Large intestine (tissue), 3 donors: ENCODE results near the gene ACADS. TPM values are rescaled to one million over a fixed set of nuclear protein-coding genes. Genes with fewer than 3 reads are reported as not detected.

Experiments
- DNase-seq, 2 donors: peaks; one replicate each; pipeline versions ENCODE4 v3.0.0 to v3.0.0-alpha.2; 2013
- H3K27ac ChIP-seq: one replicate; pipeline ENCODE4 v1.5.1; 2013; ENCODE audit warnings: low read length
- H3K27me3 ChIP-seq: 2 replicates; pipeline ENCODE4 v1.6.1; 2013; ENCODE audit warnings: low read length; ENCODE audit not compliant: control insufficient read depth, insufficient read depth
- H3K36me3 ChIP-seq: 2 replicates; pipeline ENCODE4 v1.6.1; 2013; ENCODE audit warnings: low read length; ENCODE audit not compliant: control insufficient read depth, insufficient read depth
- H3K4me1 ChIP-seq: one replicate; pipeline ENCODE4 v1.6.1; 2013; ENCODE audit warnings: low read length; ENCODE audit not compliant: control insufficient read depth, insufficient read depth
- H3K4me3 ChIP-seq: one replicate; pipeline ENCODE4 v1.5.1; 2013; ENCODE audit warnings: low read length
- H3K9me3 ChIP-seq: one replicate; pipeline ENCODE4 v1.6.1; 2013; ENCODE audit warnings: mild to moderate bottlenecking, low read depth, low read length, moderate library complexity; ENCODE audit not compliant: control insufficient read depth
- WGBS: methylation state at CpG from one replicate; pipeline ENCODE4 v1.1.5; 2013; ENCODE audit warnings: low lambda C conversion rate; ENCODE audit not compliant: insufficient coverage; 5-methylcytosine and 5-hydroxymethylcytosine counted together
- polyA plus RNA-seq: library from polyadenylated mRNA; unstranded; fragments of 120-200 nt; gene quantifications from one replicate; pipeline ENCODE4 v1.2.1, GENCODE V29; 2013

The ACADS gene
- polyA plus RNA-seq, 1 donor = 50.2 TPM

DNA sequence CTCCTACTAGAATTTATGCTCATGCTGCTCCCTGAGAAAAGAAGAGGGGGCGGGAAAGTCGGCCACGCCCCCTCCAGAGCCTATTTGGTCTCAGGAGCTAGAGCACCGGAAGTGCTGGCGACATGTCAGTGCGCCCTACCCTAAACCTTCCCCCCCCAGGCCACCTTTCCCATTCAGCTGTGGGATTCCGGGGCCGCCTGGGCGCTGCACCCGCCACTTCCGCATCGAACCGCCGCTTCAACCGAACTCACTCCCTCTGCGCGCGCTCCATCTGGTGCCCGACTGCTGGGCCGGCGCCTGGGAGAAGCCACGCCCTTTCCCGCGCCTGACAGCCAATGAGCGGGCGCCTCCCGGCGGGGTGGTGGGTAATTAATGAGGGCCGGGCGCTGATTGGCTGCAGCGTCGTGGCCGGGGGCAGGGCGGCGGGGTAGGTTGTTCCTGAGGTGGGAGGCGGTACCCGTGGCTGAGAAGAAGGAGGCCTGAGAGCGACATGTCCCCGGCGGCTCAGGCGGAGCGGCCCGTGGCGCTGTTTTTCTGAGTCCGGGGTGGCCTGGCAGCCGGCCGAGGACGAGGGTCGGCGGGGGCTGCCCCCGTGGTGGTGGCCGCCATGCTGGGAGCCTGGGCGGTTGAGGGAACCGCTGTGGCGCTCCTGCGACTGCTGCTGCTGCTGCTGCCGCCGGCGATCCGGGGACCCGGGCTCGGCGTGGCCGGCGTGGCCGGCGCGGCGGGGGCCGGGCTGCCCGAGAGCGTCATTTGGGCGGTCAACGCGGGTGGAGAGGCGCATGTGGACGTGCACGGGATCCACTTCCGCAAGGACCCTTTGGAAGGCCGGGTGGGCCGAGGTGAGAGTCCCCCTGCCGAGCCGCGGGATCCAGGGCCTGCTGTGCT is 38.7 kb upstream of the ACADS start, which contains the start of gene MLEC:
MLEC (plus strand) TSS at position 460 of the 888 bp plus-strand sequence; CDS start at position 608, 148 bp downstream.
- Histone ChIP-seq H3K27ac (peak within 1 kb of the TSS; percentile 82), H3K36me3 (no peaks in the 10 kb centered on the region), H3K4me1 (peaks cover 28% of the 10 kb centered on the region), H3K9me3 (no peaks in the 10 kb centered on the region), H3K4me3 (peak within 1 kb of the TSS; percentile 67), H3K27me3 (no peaks in the 10 kb centered on the region)
- WGBS = no CpG with 5 or more reads among the region's 84 CpGs
- peak; percentile 98 to 99 for DNase-seq

DNA sequence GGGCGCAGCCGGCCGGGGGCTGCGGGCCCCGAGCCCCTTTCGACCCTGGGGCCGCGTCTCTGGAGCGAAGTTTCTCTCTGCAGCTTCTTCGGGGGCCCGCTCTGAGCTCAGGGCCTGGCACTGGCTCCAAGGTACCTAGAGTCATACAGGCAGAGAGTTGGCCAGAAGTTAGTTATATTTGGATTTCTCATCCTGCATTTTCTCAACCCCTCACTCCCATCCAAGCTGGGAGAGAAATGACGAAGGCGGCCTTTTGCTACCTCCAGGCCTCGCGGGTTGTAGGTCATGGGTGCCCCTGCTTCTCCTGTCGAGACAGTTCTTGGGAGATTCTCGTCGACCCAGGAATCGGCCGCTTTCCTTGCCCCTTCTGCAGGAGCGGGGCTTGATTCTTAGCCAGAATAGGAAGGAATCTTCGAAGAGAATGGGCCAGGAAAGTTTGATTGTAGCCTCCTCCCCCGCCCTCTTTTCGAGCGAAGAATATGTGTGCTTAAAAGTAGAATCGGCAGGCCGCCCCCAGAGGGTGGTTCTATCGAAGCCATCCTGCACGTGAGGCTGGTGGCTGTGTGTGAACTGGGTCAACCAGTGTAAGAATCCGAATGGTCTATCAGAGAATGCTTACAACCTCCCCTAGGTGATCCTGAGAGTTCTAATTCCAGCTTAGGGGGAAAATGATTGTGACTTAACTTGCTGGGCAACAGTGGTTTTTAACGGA is 37.9 kb upstream of the ACADS start:
- H3K9me3 ChIP-seq = no peaks in the 10 kb centered on the region
- WGBS = 0% methylated on average over 1 of the region's 31 CpGs
- peaks cover 36% of the 10 kb centered on the region for H3K4me1 ChIP-seq
- H3K36me3 ChIP-seq = no peaks in the 10 kb centered on the region
- peak overlapping the region; percentile 67 for H3K4me3 ChIP-seq
- H3K27me3 ChIP-seq = no peaks in the 10 kb centered on the region
- peak in 1 of 2 donors; percentile 58 for DNase-seq
- peak overlapping the region; percentile 82 for H3K27ac ChIP-seq

DNA sequence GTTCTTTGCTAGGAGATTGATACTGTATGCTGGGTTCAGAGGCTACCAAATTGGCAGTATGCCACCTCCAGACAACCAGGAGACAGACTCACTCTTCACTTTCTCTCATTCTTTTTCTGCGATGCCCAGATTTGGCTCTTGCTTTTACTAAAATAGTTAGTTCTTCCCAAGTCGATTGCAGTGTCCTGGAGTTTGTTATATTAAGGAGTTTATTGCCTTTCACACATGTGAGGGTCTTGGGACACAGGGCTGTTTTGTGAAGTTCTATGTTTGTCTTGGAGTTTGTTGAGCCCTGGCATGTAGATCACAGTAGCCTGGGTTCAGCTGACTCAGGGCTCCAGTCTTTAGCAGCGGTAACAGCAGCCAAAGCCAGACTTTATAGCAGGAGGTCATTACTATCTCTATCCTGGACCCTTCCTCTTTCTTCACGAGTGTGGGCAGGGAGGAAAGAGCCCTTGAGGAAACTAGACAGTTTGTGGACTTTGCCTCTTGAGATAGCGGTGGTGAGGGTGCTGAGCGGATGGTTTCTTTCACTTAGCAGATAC is 37.0 kb upstream of the ACADS start:
- WGBS = no CpG with 5 or more reads among the region's 6 CpGs
- H3K4me1 ChIP-seq = peaks cover 42% of the 10 kb centered on the region
- DNase-seq = peak; percentile 84 to 94

DNA sequence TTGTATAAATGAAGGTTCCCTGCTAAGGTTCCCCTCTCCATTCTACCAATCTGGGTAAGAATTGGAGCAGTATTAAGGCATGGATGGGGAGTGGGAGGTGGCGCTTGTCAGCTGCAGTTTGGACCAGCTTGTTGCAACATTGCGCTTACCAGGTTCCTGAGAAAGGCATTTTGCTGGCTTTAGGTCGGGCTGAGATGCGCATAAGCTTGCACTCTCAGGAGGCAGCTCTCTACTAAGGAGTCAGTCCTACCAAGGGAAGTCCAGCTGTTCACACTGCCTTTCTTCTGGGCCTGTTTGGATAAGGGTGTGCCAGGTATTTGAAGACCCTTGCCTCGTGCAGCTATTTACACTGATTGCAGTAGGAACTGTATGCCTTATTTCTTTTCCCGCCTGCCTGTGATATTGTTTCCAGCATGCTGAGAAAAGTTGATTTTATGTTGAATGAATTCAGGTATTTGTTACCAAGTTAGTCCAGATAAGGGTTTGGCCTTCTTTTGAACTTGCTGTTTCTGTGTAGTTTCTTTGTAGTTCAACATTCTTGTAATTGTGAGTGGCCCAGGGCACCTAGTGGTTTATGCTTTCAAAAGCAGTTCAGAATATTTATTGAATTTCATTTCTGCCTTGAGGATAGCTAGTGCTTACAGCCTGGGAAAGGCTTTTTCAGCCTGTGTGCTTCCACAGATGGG is 36.1 kb upstream of the ACADS start:
- Histone ChIP-seq H3K27me3 (no peaks in the 10 kb centered on the region), H3K36me3 (peaks cover 16% of the 10 kb centered on the region), H3K27ac (peak overlapping the region; percentile 82), H3K4me1 (peaks cover 44% of the 10 kb centered on the region), H3K4me3 (peak overlapping the region; percentile 67), H3K9me3 (no peaks in the 10 kb centered on the region)
- no CpG with 5 or more reads among the region's 6 CpGs for WGBS
- peak in 1 of 2 donors; percentile 53 for DNase-seq

More for the DNA sequence above, 37.0 kb upstream of the ACADS start:
- H3K27ac ChIP-seq = peak overlapping the region; percentile 82
- H3K9me3 ChIP-seq = no peaks in the 10 kb centered on the region
- H3K4me3 ChIP-seq = peak overlapping the region; percentile 67
- no peaks in the 10 kb centered on the region for H3K27me3 ChIP-seq
- H3K36me3 ChIP-seq = peaks cover 6% of the 10 kb centered on the region

DNA sequence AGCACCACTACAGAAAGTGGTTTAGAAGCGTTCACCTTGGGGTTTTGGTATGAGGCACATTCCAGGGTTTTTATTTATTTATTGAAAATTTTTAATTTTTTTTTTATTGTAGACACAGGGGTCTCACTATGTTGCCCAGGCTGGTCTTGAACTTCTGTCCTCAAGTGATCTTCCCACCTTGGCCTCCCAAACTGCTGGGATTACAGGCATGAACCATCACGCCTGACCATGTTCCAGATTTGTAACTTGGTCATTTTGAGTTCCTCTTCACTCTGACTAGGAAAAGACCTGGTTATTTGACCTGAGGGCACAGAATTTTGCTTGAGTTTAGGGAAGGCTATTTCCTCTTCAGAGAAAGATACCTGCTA is 35.6 kb upstream of the ACADS start:
- H3K27ac ChIP-seq = peak overlapping the region; percentile 82
- H3K4me3 ChIP-seq = peak overlapping the region; percentile 67
- no peak for DNase-seq
- peaks cover 44% of the 10 kb centered on the region for H3K4me1 ChIP-seq
- H3K36me3 ChIP-seq = peaks cover 21% of the 10 kb centered on the region
- no peaks in the 10 kb centered on the region for H3K27me3 ChIP-seq
- H3K9me3 ChIP-seq = no peaks in the 10 kb centered on the region
- no CpG with 5 or more reads among the region's 2 CpGs for WGBS

DNA sequence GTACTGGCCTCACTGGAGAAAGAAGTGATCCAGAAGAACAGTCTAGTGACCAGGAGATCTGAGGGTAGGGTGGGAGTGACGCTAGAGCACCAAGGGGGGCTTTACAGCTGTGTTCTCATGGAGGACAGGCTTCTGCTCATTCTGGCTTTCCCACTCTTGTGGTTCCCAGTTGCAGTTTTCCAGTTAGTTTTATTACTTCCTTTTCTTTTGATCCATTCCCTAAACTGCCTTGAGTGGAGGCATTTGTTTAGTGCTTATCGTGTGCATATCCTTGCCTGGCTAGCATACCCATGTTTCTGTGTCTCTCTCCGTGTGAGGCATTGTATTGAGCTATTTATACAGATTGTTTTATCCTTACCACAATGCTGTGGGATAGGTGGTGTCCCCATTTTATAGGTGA is 34.6 kb upstream of the ACADS start:
- H3K4me3 ChIP-seq = no peak overlapping the region
- peaks cover 45% of the 10 kb centered on the region for H3K4me1 ChIP-seq
- no peak for DNase-seq
- peak overlapping the region; percentile 82 for H3K27ac ChIP-seq
- WGBS = 14% methylated on average over 1 of the region's 3 CpGs
- H3K36me3 ChIP-seq = peaks cover 29% of the 10 kb centered on the region
- H3K9me3 ChIP-seq = no peaks in the 10 kb centered on the region
- no peaks in the 10 kb centered on the region for H3K27me3 ChIP-seq

DNA sequence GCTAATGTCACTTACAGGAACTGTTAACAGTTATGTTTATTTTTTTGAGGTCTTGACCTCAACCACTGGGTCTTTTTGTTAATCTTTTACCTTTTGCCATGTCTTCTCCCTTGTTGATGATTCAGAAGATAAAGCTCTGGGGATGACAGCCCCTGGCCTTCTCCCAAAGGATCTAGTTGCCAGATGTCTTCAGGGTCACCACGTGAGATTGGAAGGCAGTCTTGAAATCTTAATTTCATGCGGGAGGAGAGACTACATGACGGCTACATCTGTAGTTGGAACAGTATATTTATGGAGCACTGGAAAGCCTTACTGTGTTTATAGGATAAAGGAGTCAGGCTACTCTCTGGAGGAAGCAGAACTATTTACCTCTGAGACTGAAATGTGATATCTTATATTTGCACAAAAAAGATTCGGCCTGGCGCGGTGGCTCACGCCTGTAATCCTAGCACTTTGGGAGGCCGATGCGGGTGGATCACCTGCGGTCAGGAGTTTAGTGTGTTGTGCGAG is 33.0 kb upstream of the ACADS start:
- H3K9me3 ChIP-seq = no peaks in the 10 kb centered on the region
- WGBS = no CpG with 5 or more reads among the region's 11 CpGs
- H3K4me3 ChIP-seq = no peak overlapping the region
- H3K27me3 ChIP-seq = no peaks in the 10 kb centered on the region
- no peak for DNase-seq
- peaks cover 60% of the 10 kb centered on the region for H3K4me1 ChIP-seq
- H3K27ac ChIP-seq = peak overlapping the region; percentile 20
- peaks cover 45% of the 10 kb centered on the region for H3K36me3 ChIP-seq

DNA sequence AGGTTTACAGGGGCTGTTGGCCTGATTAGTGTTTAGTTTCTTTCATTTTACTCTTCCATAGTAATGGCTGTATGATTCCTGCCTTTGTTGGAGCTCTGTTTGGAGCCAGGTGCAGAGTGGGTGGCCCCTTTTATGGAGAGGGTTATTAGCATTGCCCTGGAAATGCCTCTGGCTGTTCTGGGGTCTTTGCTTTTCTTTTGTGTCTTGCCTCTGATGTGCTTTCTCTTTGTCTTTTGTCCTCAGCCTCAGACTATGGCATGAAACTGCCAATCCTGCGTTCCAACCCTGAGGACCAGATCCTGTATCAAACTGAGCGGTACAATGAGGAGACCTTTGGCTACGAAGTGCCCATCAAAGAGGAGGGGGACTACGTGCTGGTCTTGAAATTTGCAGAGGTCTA is 31.8 kb upstream of the ACADS start:
- Histone ChIP-seq H3K4me3 (no peak overlapping the region), H3K27ac (no peak overlapping the region), H3K36me3 (peaks cover 57% of the 10 kb centered on the region), H3K9me3 (no peaks in the 10 kb centered on the region), H3K27me3 (no peaks in the 10 kb centered on the region), H3K4me1 (peaks cover 62% of the 10 kb centered on the region)
- no peak for DNase-seq
- no CpG with 5 or more reads among the region's 4 CpGs for WGBS

DNA sequence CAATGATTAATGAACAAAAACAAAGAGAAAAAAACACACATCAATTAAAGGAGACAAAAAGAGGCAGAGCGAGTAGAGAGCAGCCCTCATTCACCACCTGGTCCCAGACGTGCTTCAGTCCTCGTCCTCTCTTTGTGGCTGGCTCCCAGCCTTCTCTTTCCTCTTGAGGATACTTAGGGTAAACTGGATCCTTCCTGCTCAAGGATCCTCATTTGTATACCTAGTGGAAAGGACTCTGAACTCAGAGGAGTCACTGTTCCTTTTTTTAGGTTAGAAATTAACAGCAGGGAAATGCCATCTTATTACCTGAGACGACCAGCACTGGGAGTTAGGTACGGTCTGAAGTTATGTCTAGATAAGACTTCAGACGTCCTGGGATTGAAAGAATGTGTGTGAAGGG is 29.0 kb upstream of the ACADS start:
- Histone ChIP-seq H3K4me1 (peaks cover 40% of the 10 kb centered on the region), H3K4me3 (no peak overlapping the region), H3K27ac (peak overlapping the region; percentile 67), H3K36me3 (peaks cover 85% of the 10 kb centered on the region), H3K27me3 (no peaks in the 10 kb centered on the region), H3K9me3 (no peaks in the 10 kb centered on the region)
- no CpG with 5 or more reads among the region's 6 CpGs for WGBS
- peak in 1 of 2 donors; percentile 77 for DNase-seq

DNA sequence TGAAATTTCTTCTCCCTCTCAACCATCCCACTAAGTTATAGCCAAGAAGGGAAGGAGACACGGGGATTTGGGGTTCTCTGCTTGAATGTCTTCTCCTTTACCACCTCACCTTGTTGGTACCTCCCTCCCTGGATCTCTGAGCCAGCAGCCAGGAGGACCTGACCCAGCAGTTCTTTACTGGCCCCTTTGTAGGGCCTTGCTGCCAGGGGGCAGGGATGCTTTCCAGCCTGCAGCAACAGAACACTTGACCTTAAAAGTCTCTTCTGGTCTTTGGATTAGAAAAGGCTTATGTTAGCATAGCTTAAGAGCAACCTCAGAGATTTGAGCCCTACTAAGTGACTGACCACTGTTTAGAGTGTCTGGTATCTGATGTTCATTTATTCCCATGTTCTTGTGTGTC is 28.3 kb upstream of the ACADS start:
- Histone ChIP-seq H3K4me1 (peaks cover 33% of the 10 kb centered on the region), H3K9me3 (no peaks in the 10 kb centered on the region), H3K4me3 (no peak overlapping the region), H3K27me3 (no peaks in the 10 kb centered on the region), H3K36me3 (peaks cover 92% of the 10 kb centered on the region), H3K27ac (no peak overlapping the region)
- no CpG with 5 or more reads among the region's 1 CpG for WGBS
- no peak for DNase-seq
